Neural progenitor cell (in vitro differentiated cells): ENCODE measurements around the gene LRP1B. TPM values are rescaled to one million over a fixed set of nuclear protein-coding genes. Genes with fewer than 3 reads are reported as not detected.

Experiments
- DNase-seq: peaks from one replicate; pipeline ENCODE4 v3.0.0-alpha.2; 2016; ENCODE audit warnings: low spot score
- H2AFZ ChIP-seq: fragments of 200-600 bp; sonication (generic); replicated peaks from 2 replicates; pipeline ENCODE4 v1.6.1; 2016; ENCODE audit warnings: antibody characterized with exemption
- H3F3A ChIP-seq: fragments of 200-600 bp; sonication (generic); 2 replicates; pipeline ENCODE4 v1.6.1; 2016; ENCODE audit warnings: antibody characterized with exemption, low read depth
- H3K27ac ChIP-seq: fragments of 200-600 bp; sonication (generic); 2 replicates; pipeline ENCODE4 v1.5.1; 2016; ENCODE audit warnings: mild to moderate bottlenecking
- H3K27me3 ChIP-seq: fragments of 200-600 bp; sonication (generic); 2 replicates; pipeline ENCODE4 v1.6.1; 2016; ENCODE audit warnings: mild to moderate bottlenecking, moderate library complexity
- H3K36me3 ChIP-seq: fragments of 200-600 bp; sonication (generic); 2 replicates; pipeline ENCODE4 v1.5.1; 2016
- H3K4me1 ChIP-seq: fragments of 200-600 bp; sonication (generic); 2 replicates; pipeline ENCODE4 v1.6.1; 2016; ENCODE audit warnings: mixed run types
- H3K4me2 ChIP-seq: fragments of 200-600 bp; sonication (generic); 2 replicates; pipeline ENCODE4 v1.6.1; 2016
- H3K4me3 ChIP-seq: fragments of 200-600 bp; sonication (generic); 2 replicates; pipeline ENCODE4 v1.5.1; 2016
- H3K79me2 ChIP-seq: fragments of 200-600 bp; sonication (generic); 2 replicates; pipeline ENCODE4 v1.6.1; 2016; ENCODE audit warnings: low read depth
- H3K9ac ChIP-seq: fragments of 200-600 bp; sonication (generic); 2 replicates; pipeline ENCODE4 v1.6.1; 2016
- H3K9me3 ChIP-seq: fragments of 200-600 bp; sonication (generic); 2 replicates; pipeline ENCODE4 v1.5.1; 2016; ENCODE audit warnings: low read depth
- H4K20me1 ChIP-seq: fragments of 200-600 bp; sonication (generic); 2 replicates; pipeline ENCODE4 v1.6.1; 2016; ENCODE audit warnings: low read depth
- H3K27ac Mint-ChIP-seq: 3 replicates; pipeline ENCODE4 v1.8.0; 2021; ENCODE audit warnings: mixed read lengths
- H3K27me3 Mint-ChIP-seq: 2 replicates; pipeline ENCODE4 v1.8.0; 2022; ENCODE audit warnings: low read depth, mild to moderate bottlenecking, inconsistent platforms, moderate library complexity, mixed read lengths; ENCODE audit not compliant: insufficient read depth
- H3K36me3 Mint-ChIP-seq: 3 replicates; pipeline ENCODE4 v1.8.0; 2021; ENCODE audit warnings: mixed read lengths
- H3K4me1 Mint-ChIP-seq: 3 replicates; pipeline ENCODE4 v1.8.0; 2021; ENCODE audit warnings: mixed read lengths
- H3K4me3 Mint-ChIP-seq: 3 replicates; pipeline ENCODE4 v1.8.0; 2021; ENCODE audit warnings: mild to moderate bottlenecking, moderate library complexity, mixed read lengths
- H3K9me3 Mint-ChIP-seq: 3 replicates; pipeline ENCODE4 v1.8.0; 2020; ENCODE audit warnings: mixed read lengths
- EZH2 ChIP-seq: fragments of 200-600 bp; sonication (generic); IDR thresholded peaks from 2 replicates; pipeline ENCODE4 v1.6.1; 2017; ENCODE audit warnings: antibody characterized with exemption, mild to moderate bottlenecking, moderate library complexity
- EZH2phosphoT487 ChIP-seq: fragments of 200-600 bp; sonication (generic); IDR thresholded peaks from 2 replicates; pipeline ENCODE4 v1.6.1; 2017; ENCODE audit warnings: antibody characterized with exemption
- total RNA-seq: library from RNA; depleted of rRNA; stranded (reverse); fragments of >200 nt; gene quantifications from 2 replicates; pipeline ENCODE4 v1.2.3, GENCODE V29; 2015; ENCODE audit warnings: low replicate concordance
- TF ChIP-seq, protein P1 (sequence below): fragments of 200-600 bp; sonication (generic); IDR thresholded peaks from 2 replicates; pipeline ENCODE4 v1.5.1; 2017; ENCODE audit warnings: antibody characterized with exemption, mild to moderate bottlenecking

The LRP1B gene
- total RNA-seq, 1 donor from 2014 or later = not detected

DNA sequence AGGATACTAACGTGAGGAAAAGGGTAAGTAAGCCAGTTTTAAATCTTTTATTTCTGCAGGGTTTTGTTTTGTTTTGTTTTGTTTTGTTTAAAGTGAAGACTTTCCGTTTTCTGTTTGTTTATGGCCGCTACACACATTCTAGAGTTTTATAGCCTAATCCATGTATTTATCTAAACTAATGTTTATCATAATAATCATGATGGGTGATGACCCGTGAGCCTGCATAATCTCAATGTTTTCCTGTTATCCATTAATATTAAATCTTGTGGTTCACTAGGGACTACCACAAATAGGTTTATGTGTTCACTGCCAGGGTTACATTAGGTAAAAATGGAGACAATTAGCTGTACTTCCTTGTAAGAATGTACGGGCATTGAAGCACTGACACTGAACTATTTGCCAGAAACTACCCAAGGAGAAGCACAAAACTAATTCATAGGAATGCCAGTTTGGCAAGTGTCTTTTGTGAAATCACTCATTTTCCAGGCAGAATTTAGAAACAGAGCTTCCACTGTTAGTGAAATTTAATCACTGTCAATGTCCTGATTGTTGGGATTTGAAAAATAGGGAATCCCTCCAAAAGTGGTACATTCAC lies 574.8 kb downstream of the LRP1B start:
- H3K4me3 Mint-ChIP-seq = no peak overlapping the region
- no peaks in the 10 kb centered on the region for H3K4me1 Mint-ChIP-seq
- no peak for DNase-seq
- Histone ChIP-seq H3K9me3 (no peaks in the 10 kb centered on the region), H3K9ac (no peak overlapping the region), H3F3A (no peaks in the 10 kb centered on the region), H3K4me1 (no peaks in the 10 kb centered on the region), H3K27me3 (no peaks in the 10 kb centered on the region), H3K79me2 (no peaks in the 10 kb centered on the region), H2AFZ (no peak overlapping the region), H3K4me3 (no peak overlapping the region), H3K27ac (no peak overlapping the region), H3K4me2 (no peak overlapping the region), H3K36me3 (no peaks in the 10 kb centered on the region), H4K20me1 (no peaks in the 10 kb centered on the region)
- no peaks in the 10 kb centered on the region for H3K9me3 Mint-ChIP-seq
- H3K36me3 Mint-ChIP-seq = no peaks in the 10 kb centered on the region
- H3K27ac Mint-ChIP-seq = no peak overlapping the region
- H3K27me3 Mint-ChIP-seq = no peaks in the 10 kb centered on the region
- TF ChIP-seq, protein P1, sequence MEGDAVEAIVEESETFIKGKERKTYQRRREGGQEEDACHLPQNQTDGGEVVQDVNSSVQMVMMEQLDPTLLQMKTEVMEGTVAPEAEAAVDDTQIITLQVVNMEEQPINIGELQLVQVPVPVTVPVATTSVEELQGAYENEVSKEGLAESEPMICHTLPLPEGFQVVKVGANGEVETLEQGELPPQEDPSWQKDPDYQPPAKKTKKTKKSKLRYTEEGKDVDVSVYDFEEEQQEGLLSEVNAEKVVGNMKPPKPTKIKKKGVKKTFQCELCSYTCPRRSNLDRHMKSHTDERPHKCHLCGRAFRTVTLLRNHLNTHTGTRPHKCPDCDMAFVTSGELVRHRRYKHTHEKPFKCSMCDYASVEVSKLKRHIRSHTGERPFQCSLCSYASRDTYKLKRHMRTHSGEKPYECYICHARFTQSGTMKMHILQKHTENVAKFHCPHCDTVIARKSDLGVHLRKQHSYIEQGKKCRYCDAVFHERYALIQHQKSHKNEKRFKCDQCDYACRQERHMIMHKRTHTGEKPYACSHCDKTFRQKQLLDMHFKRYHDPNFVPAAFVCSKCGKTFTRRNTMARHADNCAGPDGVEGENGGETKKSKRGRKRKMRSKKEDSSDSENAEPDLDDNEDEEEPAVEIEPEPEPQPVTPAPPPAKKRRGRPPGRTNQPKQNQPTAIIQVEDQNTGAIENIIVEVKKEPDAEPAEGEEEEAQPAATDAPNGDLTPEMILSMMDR = no peak
- TF ChIP-seq EZH2 = no peak
- no peak for TF ChIP-seq EZH2phosphoT487

DNA sequence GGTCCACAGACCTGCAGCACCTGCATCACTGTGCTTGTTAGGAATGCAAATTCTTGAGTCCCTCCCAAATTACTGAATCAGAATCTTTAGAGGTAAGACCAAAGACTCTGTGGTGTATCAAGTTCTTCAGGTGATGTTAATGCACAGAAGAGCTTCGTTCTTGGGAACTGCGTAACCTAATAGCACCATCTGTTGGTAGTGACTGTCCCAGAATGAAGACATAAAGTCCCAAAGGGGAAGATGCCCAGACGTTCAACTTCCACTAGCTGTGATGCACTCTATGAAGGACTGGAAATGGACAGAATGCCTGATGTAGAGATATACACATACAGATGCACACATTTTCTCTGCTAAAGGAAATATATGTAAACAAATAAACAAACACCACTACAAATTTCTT lies 576.0 kb downstream of the LRP1B start:
- H3K36me3 ChIP-seq = no peaks in the 10 kb centered on the region
- Mint-ChIP-seq H3K4me1 (no peaks in the 10 kb centered on the region), H3K27me3 (no peaks in the 10 kb centered on the region), H3K9me3 (no peaks in the 10 kb centered on the region), H3K27ac (no peak overlapping the region), H3K4me3 (no peak overlapping the region), H3K36me3 (no peaks in the 10 kb centered on the region)
- H3K9me3 ChIP-seq = no peaks in the 10 kb centered on the region
- no peaks in the 10 kb centered on the region for H3F3A ChIP-seq
- H4K20me1 ChIP-seq = no peaks in the 10 kb centered on the region
- H3K4me3 ChIP-seq = no peak overlapping the region
- H3K4me2 ChIP-seq = no peak overlapping the region
- H3K4me1 ChIP-seq = no peaks in the 10 kb centered on the region
- H2AFZ ChIP-seq = no peak overlapping the region
- no peak for TF ChIP-seq EZH2phosphoT487
- TF ChIP-seq, protein P1 = peak; percentile 68
- peak; percentile 63 for DNase-seq
- no peak overlapping the region for H3K9ac ChIP-seq
- H3K27me3 ChIP-seq = no peaks in the 10 kb centered on the region
- no peak overlapping the region for H3K27ac ChIP-seq
- no peaks in the 10 kb centered on the region for H3K79me2 ChIP-seq

DNA sequence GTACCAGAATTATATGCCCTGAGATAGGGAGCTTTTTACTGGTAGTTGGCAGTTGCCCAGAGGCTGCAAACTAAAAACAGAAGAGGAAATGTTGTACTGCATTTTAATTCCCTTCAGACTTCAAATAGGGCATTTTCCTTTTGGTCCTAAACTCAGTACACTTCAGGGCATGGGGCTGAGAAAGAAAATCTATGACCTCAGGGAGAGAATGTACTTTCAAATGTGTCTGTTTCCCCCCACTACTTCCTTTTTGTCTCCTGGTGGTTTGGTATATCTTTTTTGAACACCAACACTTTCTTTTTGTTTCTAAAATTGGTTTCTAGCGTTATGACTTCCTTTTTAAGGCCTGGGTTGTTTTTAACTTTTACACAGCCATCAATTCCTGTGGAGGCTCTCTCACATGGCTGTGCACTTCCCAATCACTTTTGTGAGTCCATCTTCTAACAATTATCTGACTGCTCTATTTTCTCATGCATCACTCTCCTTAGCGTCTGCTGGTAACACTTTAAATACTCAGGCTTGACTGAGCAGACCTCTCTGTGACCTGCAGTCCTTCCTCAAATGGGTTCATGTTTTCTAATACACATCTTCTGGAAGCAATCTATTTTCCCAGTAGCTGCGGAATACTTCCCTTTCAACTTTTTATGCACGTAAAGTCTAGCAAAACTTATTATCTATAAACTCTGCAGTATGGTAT lies 596.0 kb downstream of the LRP1B start:
- H3K9me3 Mint-ChIP-seq = no peaks in the 10 kb centered on the region
- H3F3A ChIP-seq = no peaks in the 10 kb centered on the region
- no peaks in the 10 kb centered on the region for H3K9me3 ChIP-seq
- no peaks in the 10 kb centered on the region for H4K20me1 ChIP-seq
- no peaks in the 10 kb centered on the region for H3K79me2 ChIP-seq
- DNase-seq = no peak
- no peak overlapping the region for H2AFZ ChIP-seq
- no peak overlapping the region for H3K4me3 Mint-ChIP-seq
- TF ChIP-seq, protein P1 = no peak
- TF ChIP-seq EZH2phosphoT487 (no peak), EZH2 (no peak)
- H3K4me2 ChIP-seq = no peak overlapping the region
- no peaks in the 10 kb centered on the region for H3K36me3 Mint-ChIP-seq
- no peak overlapping the region for H3K27ac ChIP-seq
- no peak overlapping the region for H3K27ac Mint-ChIP-seq
- H3K4me3 ChIP-seq = no peak overlapping the region
- no peak overlapping the region for H3K9ac ChIP-seq
- peaks cover 4% of the 10 kb centered on the region for H3K4me1 Mint-ChIP-seq
- no peaks in the 10 kb centered on the region for H3K4me1 ChIP-seq
- no peaks in the 10 kb centered on the region for H3K27me3 Mint-ChIP-seq
- no peaks in the 10 kb centered on the region for H3K36me3 ChIP-seq
- no peaks in the 10 kb centered on the region for H3K27me3 ChIP-seq
